AG04449 (cell line): ENCODE results near the gene FBXL13.

Experiments
- CTCF ChIA-PET: fragments of 350-600 bp; formaldehyde crosslinking; extraction: SDS; loops from one replicate; lab custom pipeline; 2021; ENCODE audit warnings: antibody characterized with exemption; lab: Yijun Ruan, JAX
- POLR2A ChIA-PET: fragments of 400-600, 350-600 bp; formaldehyde crosslinking; extraction: SDS; loops from one replicate; lab custom pipeline; 2020; ENCODE audit warnings: antibody characterized with exemption, inconsistent platforms; lab: Yijun Ruan, JAX
- DNase-seq: peaks from one replicate; pipeline ENCODE4 v3.0.0-alpha.2; 2010; ENCODE audit warnings: low read depth, low spot score
- H3K4me3 ChIP-seq: 2 replicates; pipeline ENCODE4 v1.5.1; 2011; ENCODE audit warnings: low read depth, mild to moderate bottlenecking, control low read depth, low read length
- CTCF ChIP-seq: IDR thresholded peaks from one replicate; pipeline ENCODE4 v1.5.1; 2011; ENCODE audit warnings: mild to moderate bottlenecking, moderate library complexity, low read length, control low read depth, inconsistent platforms; ENCODE audit not compliant: insufficient read depth; ENCODE audit errors: missing control alignments

Gene FBXL13

GRCh38 chr7:102817616-102818573 is 256.7 kb downstream of the FBXL13 start:
- TF ChIP-seq CTCF = no peak
- no peak for DNase-seq
- ChIA-PET CTCF (no interaction called here), POLR2A (no interaction called here)
- H3K4me3 ChIP-seq = no peak overlapping the region

GRCh38 chr7:102814025-102814471 is 260.5 kb downstream of the FBXL13 start:
- H3K4me3 ChIP-seq = no peak overlapping the region
- ChIA-PET CTCF (no interaction called here), POLR2A (no interaction called here)
- TF ChIP-seq CTCF = no peak
- no peak for DNase-seq

GRCh38 chr7:102813191-102814024 is 261.2 kb downstream of the FBXL13 start:
- H3K4me3 ChIP-seq = no peak overlapping the region
- DNase-seq = no peak
- ChIA-PET CTCF (no interaction called here), POLR2A (no interaction called here)
- no peak for TF ChIP-seq CTCF

- POLR2A ChIA-PET = no interaction called here
- CTCF ChIA-PET = interaction anchor here (1.1 kb wide), 1 partner anchor 250 kb away, joined by 7 read pairs; no protein-coding TSS in a partner anchor
- no peak overlapping the region for H3K4me3 ChIP-seq
- TF ChIP-seq CTCF = no peak
- DNase-seq = no peak
Observed at GRCh38 chr7:102811942-102812678, 262.5 kb downstream of the FBXL13 start.

- ChIA-PET CTCF (interaction anchor here (1.1 to 1.2 kb wide), 2 partner anchors 9 to 251 kb away, joined by 3 to 7 read pairs; no protein-coding TSS in a partner anchor), POLR2A (no interaction called here)
- no peak for TF ChIP-seq CTCF
- DNase-seq = no peak
- H3K4me3 ChIP-seq = no peak overlapping the region
Observed at GRCh38 chr7:102810916-102811315, 263.7 kb downstream of the FBXL13 start.
